Measurements from ENCODE around the gene LIN37.

LIN37 gene

DNA sequence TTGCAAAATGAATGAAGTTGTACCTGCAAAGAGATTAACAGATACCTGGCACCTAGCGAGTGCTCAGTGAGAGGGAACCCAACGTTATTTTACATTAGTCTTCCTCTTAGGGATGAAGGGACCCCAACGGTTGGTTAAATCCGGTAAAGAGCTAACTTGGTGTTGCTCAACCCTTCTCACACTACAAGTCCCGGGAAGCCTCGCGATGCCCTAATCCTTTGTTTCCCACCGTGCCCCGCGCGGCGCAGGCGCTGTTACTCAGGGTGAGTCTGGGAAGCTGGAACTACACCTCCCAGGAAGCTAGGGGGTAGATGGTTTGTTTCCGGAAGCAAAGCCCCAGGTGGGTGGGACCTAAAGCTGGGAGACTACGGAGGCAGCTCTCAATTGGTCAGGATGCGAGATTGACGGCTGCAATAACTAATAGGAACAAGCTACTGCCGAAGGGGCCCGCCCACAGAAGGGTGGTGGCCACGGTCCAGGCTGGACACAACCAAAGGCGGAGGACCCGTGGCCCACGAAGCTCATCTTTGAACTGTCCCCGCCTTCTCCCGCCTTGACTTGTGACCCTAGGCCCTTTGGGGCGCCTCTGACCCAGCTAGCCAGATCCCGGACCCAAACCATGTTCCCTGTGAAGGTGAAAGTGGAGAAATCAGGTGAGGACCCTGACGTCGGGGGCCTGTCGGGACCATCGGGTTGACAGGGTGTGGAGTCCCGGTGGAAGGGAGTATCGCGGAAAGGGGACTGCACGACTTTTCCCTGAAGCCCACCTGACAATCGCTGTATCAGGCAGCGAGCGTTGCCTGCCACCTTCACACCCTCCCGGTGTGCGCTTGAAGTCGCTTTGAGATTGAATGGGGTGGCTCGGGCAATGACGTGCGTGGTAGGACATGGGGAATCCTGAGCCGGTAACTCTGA is at the start of gene LIN37:
TSS of gene LIN37 (plus strand) at position 471 of the 915 bp plus-strand sequence. CDS start at position 620, 149 bp downstream.
- DNase-seq = peak; percentile 93

GRCh38 chr19:35702223-35703012 is 46.0 kb upstream of the LIN37 start:
- DNase-seq = peak; percentile 84

- DNase-seq = no peak
Observed at GRCh38 chr19:35703343-35703742, 45.0 kb upstream of the LIN37 start.

DNA sequence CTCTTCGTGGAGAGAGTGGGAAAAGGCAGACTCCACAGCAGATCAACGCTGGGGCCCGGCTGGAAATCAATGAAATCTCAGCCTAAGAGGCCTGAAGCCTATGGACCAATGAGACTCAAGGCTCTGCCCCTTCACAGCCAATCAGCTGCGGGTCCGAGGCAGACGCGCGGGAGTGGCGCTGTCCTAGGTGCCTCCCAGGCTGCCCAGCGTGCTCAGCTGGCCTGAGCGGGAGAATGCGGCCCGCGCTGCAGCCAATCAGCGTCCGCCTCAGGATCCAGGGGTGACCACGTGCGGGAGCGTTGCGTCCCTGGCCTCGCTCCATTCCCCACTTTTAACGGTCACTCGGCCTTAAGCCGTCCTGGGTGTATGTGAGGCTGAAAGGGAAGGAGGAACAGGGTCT is 44.2 kb upstream of the LIN37 start, which contains the start of gene ZBTB32:
TSS of gene ZBTB32 (plus strand) at position 341 of the 400 bp plus-strand sequence. CDS start 10,069 bp downstream, outside the sequence.
- no peak for DNase-seq

- no peak for DNase-seq
Observed at GRCh38 chr19:35708391-35708790, 40.0 kb upstream of the LIN37 start.

DNA sequence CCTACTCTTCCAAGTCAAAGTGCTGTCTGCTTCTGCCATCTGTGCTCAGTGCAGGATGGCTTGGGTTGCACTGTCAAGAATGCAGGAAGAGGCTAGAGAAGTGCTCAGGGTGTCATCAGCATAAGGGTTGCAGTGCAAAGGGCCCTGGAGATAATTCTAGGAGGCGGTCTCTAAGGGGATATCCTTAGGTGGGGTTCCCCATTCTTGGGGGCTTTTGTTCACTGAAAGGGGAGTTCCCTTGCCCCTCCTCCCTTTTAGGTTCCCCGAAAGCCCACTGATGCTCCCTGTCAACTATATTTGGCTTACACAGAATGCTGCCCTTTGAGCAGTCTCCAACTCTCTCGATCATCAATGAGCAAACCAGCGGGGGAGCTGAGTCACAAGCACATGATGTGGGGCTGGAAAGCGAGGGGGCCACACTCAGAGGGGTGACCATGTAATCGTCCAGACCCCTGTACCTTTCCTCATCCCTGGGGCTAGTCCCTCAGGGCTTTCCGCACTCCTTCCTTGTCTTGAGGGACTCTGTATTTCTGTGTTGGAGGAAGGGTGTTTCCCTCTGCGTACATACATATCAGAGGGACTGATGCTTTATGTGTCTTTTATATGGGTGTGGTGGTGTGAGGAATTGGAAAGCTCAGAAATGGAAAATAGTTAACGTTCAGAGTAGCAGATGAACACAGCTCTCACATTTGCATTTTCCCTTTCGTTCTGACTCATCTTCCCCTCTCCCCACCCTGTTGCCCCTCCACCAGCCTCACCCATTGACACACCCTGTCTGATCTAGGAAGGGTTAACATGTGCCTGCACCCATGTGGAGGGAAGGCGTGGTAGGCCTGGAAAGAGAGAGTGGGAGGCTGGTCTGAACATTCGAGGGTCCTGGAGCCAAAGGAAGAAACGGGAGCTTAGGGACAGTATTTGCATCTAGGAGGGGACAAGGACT is 37.3 kb upstream of the LIN37 start:
- no peak for DNase-seq

DNA sequence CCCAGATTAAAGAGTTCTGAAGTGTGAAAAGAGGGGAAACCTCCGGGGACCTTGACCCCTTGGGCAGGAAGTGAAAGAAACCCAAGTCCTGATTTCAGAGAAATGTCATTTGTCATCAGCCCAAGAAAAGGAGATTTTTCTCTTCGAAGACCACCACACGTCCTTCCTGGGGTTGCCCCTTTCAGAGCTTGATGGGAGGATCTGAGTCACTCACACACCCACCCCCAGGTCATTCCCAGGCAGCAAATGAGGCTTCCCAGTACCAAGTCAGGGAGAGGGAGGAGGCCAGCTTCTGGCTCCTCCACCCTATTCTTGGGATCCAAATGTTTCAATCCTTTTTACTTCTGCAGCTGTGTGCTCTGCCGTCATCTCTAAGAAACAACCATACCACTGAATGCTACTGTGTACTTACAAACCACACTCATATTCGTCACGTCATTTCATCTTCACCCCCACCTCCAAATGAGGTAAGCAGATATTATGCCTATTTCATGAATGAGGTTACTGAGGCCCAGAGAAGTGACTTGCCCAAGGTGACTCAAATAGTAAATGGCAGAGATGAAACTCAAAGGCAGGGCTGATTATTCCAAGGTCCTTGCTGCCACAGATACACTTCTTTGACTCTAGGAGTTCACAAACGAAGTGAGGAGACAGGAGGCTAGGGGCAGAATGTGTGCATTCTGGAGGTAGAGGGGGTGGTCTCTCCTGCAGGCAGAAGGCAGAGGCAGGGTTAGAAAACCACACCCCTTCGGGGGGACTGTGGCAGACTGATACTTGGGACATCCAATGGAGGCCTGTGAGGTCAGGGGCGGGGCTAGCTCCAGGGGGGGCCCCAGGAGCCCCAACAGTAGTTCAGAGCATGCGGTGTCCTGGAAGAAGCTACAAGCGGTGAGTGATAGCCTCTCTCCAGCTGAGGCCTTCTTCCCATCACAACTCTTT is 35.5 kb upstream of the LIN37 start:
- no peak for DNase-seq

GRCh38 chr19:35713506-35713850 is 34.9 kb upstream of the LIN37 start:
- DNase-seq = no peak

- no peak for DNase-seq
Observed at GRCh38 chr19:35713904-35714495, 34.4 kb upstream of the LIN37 start.

DNA sequence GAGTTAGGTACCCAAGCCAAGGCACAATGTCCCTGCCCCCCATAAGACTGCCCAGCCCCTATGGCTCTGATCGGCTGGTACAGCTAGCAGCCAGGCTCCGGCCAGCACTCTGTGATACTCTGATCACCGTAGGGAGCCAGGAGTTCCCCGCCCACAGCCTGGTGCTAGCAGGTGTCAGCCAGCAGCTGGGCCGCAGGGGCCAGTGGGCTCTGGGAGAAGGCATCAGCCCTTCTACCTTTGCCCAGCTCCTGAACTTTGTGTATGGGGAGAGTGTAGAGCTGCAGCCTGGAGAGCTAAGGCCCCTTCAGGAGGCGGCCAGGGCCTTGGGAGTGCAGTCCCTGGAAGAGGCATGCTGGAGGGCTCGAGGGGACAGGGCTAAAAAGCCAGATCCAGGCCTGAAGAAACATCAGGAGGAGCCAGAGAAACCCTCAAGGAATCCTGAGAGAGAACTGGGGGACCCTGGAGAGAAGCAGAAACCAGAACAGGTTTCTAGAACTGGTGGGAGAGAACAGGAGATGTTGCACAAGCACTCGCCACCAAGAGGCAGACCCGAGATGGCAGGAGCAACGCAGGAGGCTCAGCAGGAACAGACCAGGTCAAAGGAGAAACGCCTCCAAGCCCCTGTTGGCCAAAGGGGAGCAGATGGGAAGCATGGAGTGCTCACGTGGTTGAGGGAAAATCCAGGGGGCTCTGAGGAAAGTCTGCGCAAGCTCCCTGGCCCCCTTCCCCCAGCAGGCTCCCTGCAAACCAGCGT is 33.6 kb upstream of the LIN37 start:
- DNase-seq = no peak

DNA sequence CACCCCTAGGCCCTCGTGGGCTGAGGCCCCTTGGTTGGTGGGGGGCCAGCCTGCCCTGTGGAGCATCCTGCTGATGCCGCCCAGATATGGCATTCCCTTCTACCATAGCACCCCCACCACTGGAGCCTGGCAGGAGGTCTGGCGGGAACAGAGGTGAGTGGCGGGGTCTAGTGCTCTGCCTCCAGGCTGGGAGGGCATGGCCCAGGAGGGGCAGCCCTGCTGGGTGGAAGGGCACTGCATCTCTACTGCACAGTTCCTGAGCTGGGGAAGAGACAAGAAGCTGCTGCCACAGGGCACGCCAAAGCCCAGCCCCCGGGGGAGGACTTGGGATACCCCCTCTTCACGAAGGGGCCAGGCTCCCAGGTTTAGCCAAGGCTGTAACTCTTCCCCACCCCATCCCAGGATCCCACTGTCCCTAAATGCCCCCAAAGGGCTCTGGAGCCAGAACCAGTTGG is 33.0 kb upstream of the LIN37 start:
- no peak for DNase-seq

DNA sequence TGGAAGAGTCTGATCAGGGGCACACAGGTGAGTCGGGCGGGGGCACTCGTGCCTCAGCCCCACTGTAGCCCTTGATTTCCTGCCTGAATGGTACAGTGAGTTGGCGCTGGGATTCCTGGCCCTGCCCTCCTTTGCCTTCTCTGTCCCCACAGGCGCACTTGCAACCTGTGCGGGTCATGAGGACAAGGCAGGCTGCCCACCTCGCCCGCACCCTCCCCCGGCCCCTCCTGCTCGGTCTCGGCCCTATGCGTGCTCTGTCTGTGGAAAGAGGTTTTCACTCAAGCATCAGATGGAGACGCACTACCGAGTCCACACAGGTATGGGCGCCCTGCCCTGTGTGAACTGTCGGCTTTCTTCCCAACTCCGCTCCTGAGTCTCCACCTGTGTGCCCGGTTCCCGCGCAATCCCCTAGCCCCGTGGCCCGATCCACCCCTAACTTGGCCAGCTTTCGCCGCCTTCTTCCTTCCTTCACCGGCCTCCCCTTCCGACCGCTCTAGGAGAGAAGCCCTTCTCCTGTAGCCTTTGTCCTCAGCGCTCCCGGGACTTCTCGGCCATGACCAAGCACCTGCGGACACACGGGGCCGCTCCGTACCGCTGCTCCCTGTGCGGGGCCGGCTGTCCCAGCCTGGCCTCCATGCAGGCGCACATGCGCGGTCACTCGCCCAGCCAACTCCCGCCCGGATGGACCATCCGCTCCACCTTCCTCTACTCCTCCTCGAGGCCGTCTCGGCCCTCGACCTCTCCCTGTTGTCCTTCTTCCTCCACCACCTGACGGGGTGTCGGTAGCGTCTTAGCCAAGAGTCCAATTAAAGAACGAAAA is 32.2 kb upstream of the LIN37 start:
- no peak for DNase-seq

- DNase-seq = peak; percentile 81
Observed at GRCh38 chr19:35716801-35717664, 31.3 kb upstream of the LIN37 start.

DNA sequence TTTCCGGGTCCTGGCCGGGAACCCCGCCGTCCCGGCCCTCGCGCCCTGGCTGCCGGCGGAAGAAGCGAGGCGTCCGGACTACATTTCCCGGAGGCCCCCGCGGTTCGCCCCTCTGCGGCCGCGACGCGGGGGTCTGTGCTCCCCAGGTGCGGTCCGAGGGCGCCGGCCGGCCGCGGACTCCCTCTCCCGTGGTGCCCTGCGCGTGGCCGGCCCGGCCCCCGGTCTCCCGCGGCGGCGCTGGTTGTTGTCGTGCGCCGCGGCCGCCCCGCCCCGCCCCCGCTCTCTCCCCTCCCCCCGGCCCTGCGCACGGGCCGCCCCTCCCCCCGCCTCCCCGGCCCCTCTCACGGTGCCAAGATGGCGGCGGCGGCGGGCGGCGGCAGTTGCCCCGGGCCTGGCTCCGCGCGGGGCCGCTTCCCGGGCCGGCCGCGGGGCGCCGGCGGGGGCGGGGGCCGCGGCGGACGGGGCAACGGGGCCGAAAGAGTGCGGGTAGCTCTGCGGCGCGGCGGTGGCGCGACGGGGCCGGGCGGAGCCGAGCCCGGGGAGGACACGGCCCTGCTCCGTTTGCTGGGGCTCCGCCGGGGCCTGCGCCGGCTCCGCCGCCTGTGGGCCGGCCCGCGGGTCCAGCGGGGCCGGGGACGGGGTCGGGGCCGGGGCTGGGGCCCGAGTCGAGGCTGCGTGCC is 30.6 kb upstream of the LIN37 start, which contains the start of gene KMT2B:
TSS of gene KMT2B (plus strand) at position 339 of the 680 bp plus-strand sequence. CDS start at position 355, 16 bp downstream.
- DNase-seq = peak; percentile 81

- no peak for DNase-seq
Observed at GRCh38 chr19:35718345-35719041, 29.9 kb upstream of the LIN37 start.

GRCh38 chr19:35719402-35720162 is 28.8 kb upstream of the LIN37 start:
- no peak for DNase-seq

Data from NCI-H1417 treated with DMSO at 0.1 percent for 48 hours (cell line).